ENCODE results near the gene IKBKG.
"Not testable (repeated sequence)": the region's sequence is repeated elsewhere in the genome, so short reads cannot be mapped to it uniquely, and the experiment has no call there.

The IKBKG gene

GRCh38 chrX:154560326-154560725, 12.9 kb downstream of the IKBKG start:
- FAIRE-seq, result not testable (repeated sequence)

- not testable (repeated sequence) for FAIRE-seq
Measured at GRCh38 chrX:154562295-154562694, 14.9 kb downstream of the IKBKG start.

DNA sequence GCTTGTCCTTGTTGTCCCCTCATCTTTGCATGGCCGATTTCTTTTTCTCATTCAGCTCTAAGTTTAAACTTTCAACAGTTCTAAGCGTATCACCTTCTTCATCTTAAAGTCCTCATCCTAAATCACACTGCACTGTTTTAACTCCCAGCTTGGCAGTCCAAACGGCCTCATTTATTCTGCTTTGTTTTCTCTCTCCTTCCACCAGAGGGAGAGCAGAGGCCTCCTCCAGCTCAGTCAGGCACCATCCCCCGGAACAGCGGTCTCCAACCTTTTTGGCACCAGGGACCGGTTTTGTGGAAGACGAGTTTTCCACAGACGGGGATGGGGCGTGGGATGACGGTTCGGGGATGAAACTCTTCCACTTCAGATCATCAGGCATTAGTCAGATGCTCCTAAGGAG, 22.9 kb downstream of the IKBKG start:
- FAIRE-seq, result peak; percentile 19

GRCh38 chrX:154573061-154573460, 25.6 kb downstream of the IKBKG start:
- not testable (repeated sequence) for FAIRE-seq

- peak; percentile 87 for FAIRE-seq
Measured at GRCh38 chrX:154575076-154575475, 27.7 kb downstream of the IKBKG start.

DNA sequence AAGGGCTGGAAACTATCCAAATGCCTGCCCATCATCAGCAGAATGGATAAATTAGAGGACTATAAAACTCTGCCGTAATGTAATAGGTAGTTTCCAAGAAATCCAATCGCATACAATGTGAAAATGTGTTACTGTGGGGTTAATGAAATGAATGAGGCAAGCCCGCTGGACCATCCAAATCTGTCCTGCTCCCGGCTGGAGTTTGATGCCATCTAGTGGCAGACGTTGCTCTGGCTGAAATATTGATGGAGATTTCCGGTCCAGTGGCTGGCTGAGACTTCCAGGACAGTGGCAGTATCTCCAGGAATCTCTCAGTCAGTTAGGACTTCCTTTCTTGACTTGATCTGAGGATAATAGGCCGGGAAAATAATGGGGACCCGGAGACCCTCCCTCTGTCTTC, 35.6 kb downstream of the IKBKG start:
- not testable (repeated sequence) for FAIRE-seq

GRCh38 chrX:154584585-154585183, 37.3 kb downstream of the IKBKG start, which contains the start of gene CTAG1A:
Gene CTAG1A, plus strand, starts transcription at chrX:154585133. Its CDS starts 74 bp downstream, at chrX:154585207.
- not testable (repeated sequence) for FAIRE-seq

DNA sequence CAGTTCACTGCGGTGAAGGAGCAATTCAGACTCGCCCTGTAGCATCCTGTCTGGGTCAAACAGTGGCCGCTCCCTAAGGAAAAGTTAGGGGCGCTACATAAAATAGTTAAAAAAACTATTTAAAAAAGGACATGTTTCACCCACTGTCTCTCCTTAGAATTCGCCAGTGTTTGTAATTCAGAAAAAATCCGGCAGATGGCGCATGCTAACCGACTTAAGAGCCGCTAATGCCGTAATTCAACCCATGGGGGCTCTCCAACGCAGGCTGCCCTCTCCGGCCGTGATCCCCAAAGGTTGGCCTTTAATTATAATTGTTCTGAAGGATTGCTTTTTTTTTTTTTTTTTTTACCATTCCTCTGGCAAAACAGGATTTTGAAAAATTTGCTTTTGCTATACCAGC, 43.0 kb downstream of the IKBKG start:
- peak; percentile 96 for FAIRE-seq

DNA sequence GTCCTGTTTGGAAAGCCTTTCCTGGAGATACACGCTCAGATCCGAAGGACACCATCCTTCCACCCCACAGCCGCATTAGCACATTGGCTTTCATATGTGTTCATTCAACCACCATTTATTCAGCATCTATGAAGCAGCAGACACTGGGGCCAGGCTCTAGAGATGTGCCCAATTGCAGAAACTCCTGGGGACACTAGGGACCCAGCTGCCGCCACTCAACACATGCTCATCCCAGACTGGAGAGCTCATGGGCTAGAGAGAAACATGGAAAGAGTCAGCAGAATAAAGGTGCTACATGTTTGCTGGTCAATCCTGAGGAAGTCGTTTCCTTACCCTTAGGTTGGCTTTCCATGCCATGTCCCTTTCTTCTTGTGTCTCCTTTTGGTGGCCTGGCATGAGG, 45.1 kb downstream of the IKBKG start:
- FAIRE-seq, result no peak

DNA sequence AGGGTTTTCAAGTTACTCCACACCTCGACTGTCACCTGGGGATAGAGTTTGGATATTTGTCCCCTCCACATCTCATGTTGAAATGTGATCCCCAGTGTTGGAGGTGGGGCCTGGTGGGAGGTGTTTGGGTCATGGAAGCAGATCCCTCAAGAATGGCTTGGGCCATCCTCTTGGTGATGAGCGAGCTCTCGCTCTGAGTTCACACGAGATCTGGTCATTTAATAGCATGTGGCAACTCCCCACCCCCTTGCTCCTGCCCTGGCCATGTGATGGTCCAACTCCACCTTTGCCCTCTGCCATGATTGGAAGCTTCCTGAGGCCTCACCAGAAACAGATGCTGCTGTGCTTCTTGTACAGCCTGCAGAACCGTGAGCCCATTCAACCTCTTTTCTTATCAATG, 45.8 kb downstream of the IKBKG start:
- FAIRE-seq, result no peak

- no peak for FAIRE-seq
Measured at GRCh38 chrX:154594491-154594890, 47.1 kb downstream of the IKBKG start.

- FAIRE-seq, result no peak
Measured at GRCh38 chrX:154595559-154596249, 48.3 kb downstream of the IKBKG start.

DNA sequence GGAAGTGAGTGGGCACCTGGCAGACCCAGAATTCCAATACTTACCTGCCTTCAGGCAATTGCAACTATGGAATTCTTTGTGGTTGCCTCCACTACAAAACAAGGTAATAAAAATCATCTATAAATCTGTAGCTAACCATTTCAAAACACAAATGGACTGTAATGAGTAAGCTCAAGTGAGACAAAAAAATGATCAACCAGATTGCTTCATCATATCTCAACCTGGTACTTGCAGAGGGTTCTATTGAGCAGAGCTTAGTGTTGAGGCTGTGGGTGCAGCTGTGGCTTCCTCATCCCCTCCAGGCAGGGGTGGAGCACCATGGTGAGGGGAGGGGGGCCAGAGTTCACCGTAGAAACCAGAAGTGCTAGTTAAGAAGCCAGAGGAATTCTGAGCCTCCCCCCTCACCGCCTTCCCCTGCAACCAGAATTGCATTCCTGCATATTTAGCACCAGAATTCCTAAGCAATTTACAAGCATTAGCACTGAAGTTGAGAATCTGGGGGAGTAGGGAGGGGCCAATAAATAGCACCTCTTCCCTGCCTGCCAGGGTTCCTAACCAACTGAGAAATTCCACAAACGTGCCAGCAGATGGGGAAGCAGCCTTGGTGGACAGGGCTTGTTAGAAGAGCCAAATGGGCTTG, 49.0 kb downstream of the IKBKG start:
- FAIRE-seq, result no peak

GRCh38 chrX:154597221-154597620, 49.8 kb downstream of the IKBKG start:
- no peak for FAIRE-seq

GRCh38 chrX:154598656-154599055, 51.2 kb downstream of the IKBKG start:
- FAIRE-seq, result no peak

DNA sequence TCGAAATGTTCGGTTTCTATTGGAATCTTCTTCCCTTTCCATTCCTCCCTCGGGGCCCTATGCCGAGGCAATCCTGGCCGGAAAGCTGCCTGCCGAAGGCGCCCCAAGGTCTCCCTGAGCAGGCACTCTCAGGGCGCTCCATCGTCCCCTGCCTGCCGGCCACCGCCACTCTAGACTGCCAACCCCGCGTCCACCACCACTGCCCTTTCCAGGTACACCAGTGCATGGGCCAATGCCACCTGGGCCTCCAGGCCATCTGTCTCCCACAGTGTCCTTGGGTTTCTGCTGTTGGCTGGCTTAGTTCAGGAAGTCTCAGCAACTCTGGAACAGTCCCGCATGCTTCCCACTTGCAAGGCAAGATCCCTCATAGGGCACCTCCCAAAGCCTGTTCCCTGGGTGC, 52.1 kb downstream of the IKBKG start:
- no peak for FAIRE-seq

GRCh38 chrX:154600759-154601374, 53.4 kb downstream of the IKBKG start:
- no peak for FAIRE-seq

- no peak for FAIRE-seq
Measured at GRCh38 chrX:154602226-154602625, 54.8 kb downstream of the IKBKG start.

DNA sequence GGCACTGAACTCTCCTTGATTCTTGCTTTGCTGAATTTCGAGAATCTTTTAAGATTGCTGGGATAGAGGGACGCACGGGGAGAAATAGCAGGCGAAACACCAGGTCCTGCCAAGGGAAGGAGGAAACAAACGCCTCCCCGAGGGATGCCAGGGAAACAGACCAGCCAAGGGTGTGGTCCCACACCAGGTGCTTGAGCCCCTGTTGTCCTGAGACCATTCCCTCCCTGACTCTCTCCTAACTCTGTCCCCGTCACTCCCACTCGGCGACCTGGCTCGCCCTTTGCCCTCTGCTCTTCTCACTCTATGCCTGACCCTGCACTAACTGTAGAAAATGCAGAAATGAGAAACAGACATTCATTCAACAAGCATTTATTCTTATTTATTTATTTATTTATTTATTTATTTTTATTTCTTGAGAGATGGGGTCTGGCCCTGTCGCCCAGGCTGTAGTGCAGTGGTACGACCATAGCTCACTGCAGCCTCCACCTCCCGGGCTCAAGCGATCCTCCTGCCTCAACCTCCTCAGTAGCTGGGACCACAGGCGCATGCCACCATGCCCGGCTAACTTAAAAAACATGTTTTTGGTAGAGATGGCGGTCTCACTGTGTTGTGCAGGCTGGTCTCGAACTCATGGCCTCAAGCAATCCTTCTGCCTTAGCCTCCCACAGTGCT, 55.5 kb downstream of the IKBKG start:
- FAIRE-seq, result no peak

DNA sequence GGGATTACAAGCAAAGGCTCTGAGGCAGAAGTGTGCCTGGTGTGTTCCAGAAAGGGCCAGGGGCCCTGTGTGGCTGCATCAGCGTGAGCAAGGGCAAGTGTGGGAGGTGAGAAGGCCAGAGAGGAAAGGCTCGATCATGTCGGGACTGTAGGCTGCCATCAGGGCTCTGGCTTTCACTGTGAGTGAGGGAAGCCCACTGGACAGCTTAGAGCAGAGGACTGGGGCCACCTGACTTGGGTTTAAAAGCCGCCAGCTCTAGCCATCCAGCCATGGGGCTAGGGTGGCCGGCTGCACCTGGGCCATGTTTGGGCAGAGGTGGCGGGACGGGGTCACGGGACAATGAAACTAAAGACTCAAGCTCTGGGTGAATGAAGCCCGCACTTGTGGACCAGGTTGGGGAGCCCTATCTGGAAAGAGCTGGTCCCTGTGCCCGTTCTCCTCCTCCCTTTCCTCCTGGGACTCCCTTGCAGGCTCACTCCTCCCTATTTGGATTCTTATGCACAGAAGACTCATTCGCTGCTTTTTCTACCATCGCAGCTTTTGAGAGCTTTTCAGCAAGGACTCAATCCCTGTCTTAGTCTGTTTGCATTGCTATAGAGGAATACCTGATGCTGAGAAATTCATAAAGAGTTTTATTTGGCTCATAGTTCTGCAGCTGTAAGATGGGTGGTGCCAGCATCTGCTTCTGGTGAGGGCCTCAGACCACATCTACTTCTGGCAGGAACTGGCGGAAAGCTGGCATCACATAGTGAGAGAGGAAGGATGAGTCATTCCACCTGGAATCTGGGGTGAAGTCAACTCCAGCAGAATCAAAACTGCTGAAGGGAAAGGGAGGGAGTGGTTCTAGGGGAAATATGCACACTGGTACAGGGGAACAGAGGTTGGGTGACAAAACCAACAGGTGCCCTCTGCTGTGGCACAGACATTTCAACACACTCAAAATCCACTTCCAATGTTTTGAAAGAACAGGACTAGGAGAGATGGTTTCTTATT, 56.3 kb downstream of the IKBKG start:
- no peak for FAIRE-seq

DNA sequence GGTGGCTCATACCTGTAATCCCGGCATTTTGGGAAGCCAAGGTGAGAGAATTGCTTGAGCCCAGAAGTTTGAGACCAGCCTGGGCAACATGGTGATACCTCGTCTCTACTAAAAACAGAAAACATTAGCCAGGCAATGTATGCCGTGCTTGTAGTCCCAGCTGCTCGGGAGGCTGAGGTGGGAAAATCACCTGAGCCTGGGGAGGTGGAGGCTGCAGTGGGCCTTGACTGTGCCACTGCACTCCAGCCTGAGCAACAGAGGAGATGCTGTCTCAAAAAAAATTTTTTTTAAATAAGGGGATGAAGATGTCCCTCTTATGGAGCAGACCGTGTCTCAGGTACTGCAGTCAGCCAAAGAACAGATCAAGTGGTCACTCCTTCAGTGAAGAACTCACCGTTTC, 58.1 kb downstream of the IKBKG start:
- FAIRE-seq, result no peak

GRCh38 chrX:154607370-154607769, 60.0 kb downstream of the IKBKG start:
- no peak for FAIRE-seq
